Measurements from ENCODE around the gene MED20. TPM values are rescaled to one million over a fixed set of nuclear protein-coding genes. Genes with fewer than 3 reads are reported as not detected.

The MED20 gene
- polyA plus RNA-seq, 2 of the 4 experiments (the other 2 are of a cell fraction), result 18.4 to 29.3 TPM

DNA sequence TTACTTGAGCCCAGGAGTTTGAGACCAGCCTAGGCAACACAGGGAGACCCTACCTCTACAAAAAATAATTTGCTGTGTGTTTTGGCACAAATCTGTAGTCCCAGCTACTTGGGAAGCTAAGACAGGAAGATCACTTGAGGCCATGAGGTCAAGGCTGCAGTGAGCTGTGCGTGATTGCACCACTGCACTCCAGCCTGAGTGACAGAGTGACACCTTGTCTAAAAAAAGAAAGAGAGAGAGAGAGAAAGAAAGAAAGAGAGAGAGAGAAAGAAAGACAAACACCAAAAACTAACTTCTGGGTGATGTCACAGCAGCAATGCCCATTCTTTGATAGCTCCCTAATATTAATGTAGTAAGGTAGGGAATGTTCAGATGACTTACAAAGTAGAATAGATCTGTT lies 46.2 kb downstream of the MED20 start:
- ATAC-seq (no peak), FAIRE-seq (no peak)
- WGBS (ENCODE audit: missing lambda C conversion rate), result 93% methylated on average over 1 of the region's 1 CpG

DNA sequence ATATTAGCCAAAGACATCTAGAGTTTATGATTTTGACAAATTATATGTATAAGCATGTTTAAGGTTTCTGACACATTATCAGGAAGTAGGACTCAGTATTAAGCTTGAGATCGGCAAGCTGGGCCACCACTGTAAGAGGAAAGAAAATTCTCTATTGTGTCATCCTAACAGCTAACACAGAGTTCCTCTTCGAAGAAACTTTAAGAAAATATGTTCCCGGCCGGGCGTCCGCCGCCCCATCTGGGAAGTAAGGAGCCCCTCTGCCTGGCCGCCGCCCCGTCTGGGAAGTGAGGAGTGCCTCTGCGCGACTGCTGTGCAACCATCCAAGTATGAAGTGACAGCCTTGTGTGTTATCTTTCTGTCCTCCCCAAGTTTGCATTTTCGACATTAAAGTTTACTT lies 48.8 kb downstream of the MED20 start:
- CTCF ChIA-PET, result interaction anchor here (1.6 kb wide), 1 partner anchor 85 kb away, joined by 4 read pairs; the partner anchor contains the start of gene TOMM6
- POLR2A ChIA-PET, result no interaction called here
- FAIRE-seq (no peak), ATAC-seq (no peak), DNase-seq (ENCODE audit: low read depth in 1 of 2, low spot score in 1 of 2) (no peak)
- no peak for TF ChIP-seq FOSL2 (IDR thresholded peaks at IDR 0.05)
- no peak for TF ChIP-seq FOSL2 (CRISPR knock-in tag; IDR thresholded peaks at IDR 0.05)
- no peak for TF ChIP-seq ZFP36 (IDR thresholded peaks at IDR 0.05; ENCODE audit: borderline replicate concordance, partially characterized antibody)
- TF ChIP-seq, protein P1, sequence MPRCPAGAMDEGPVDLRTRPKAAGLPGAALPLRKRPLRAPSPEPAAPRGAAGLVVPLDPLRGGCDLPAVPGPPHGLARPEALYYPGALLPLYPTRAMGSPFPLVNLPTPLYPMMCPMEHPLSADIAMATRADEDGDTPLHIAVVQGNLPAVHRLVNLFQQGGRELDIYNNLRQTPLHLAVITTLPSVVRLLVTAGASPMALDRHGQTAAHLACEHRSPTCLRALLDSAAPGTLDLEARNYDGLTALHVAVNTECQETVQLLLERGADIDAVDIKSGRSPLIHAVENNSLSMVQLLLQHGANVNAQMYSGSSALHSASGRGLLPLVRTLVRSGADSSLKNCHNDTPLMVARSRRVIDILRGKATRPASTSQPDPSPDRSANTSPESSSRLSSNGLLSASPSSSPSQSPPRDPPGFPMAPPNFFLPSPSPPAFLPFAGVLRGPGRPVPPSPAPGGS (IDR thresholded peaks at IDR 0.05), result no peak
- TF ChIP-seq RNF2 (IDR thresholded peaks at IDR 0.05; ENCODE audit: borderline replicate concordance, low read depth), result no peak
- TF ChIP-seq, protein P2, sequence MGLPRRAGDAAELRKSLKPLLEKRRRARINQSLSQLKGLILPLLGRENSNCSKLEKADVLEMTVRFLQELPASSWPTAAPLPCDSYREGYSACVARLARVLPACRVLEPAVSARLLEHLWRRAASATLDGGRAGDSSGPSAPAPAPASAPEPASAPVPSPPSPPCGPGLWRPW (IDR thresholded peaks at IDR 0.05), result no peak
- no peak for TF ChIP-seq CEBPB (IDR thresholded peaks at IDR 0.05)
- no peak for TF ChIP-seq HOXB5 (CRISPR knock-in tag; IDR thresholded peaks at IDR 0.05)
- TF ChIP-seq CBX2 (IDR thresholded peaks at IDR 0.05; ENCODE audit: borderline replicate concordance, low read depth), result no peak
- TF ChIP-seq, protein P3, sequence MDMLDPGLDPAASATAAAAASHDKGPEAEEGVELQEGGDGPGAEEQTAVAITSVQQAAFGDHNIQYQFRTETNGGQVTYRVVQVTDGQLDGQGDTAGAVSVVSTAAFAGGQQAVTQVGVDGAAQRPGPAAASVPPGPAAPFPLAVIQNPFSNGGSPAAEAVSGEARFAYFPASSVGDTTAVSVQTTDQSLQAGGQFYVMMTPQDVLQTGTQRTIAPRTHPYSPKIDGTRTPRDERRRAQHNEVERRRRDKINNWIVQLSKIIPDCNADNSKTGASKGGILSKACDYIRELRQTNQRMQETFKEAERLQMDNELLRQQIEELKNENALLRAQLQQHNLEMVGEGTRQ (IDR thresholded peaks at IDR 0.05), result no peak
- TF ChIP-seq, protein P4, sequence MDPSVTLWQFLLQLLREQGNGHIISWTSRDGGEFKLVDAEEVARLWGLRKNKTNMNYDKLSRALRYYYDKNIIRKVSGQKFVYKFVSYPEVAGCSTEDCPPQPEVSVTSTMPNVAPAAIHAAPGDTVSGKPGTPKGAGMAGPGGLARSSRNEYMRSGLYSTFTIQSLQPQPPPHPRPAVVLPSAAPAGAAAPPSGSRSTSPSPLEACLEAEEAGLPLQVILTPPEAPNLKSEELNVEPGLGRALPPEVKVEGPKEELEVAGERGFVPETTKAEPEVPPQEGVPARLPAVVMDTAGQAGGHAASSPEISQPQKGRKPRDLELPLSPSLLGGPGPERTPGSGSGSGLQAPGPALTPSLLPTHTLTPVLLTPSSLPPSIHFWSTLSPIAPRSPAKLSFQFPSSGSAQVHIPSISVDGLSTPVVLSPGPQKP (IDR thresholded peaks at IDR 0.05; ENCODE audit: low read depth, low read length), result no peak
- Histone ChIP-seq H3K4me1 (no peaks in the 10 kb centered on the region), H3K4me2 (no peak overlapping the region), H3K9me3 (no peaks in the 10 kb centered on the region), H3K27ac (no peak overlapping the region), H3K4me3 (no peak overlapping the region)
- 95% methylated on average over 13 of the region's 13 CpGs for WGBS (ENCODE audit: missing lambda C conversion rate)

More for the DNA sequence above, 46.2 kb downstream of the MED20 start:
- Histone ChIP-seq H3K27ac (no peak overlapping the region), H3K4me2 (no peak overlapping the region), H3K9me3 (no peaks in the 10 kb centered on the region), H3K4me3 (no peak overlapping the region), H3K4me1 (peaks cover 14% of the 10 kb centered on the region; the same call in 1 of the 3 replicates)
- ChIA-PET CTCF (no interaction called here), POLR2A (no interaction called here)
- DNase-seq (ENCODE audit: low read depth in 1 of 2, low spot score in 1 of 2), result no peak
- TF ChIP-seq HOXB13 (CRISPR knock-in tag; IDR thresholded peaks at IDR 0.05; ENCODE audit: low read depth) (no peak), HOXA7 (CRISPR knock-in tag; IDR thresholded peaks at IDR 0.05) (no peak), MAFK (IDR thresholded peaks at IDR 0.05; ENCODE audit: partially characterized antibody) (no peak), KDM1A (IDR thresholded peaks at IDR 0.05; ENCODE audit: low read depth) (no peak), CBX2 (IDR thresholded peaks at IDR 0.05; ENCODE audit: borderline replicate concordance, low read depth) (no peak), TFCP2L1 (CRISPR knock-in tag; IDR thresholded peaks at IDR 0.05) (no peak), KDM5A (IDR thresholded peaks at IDR 0.05) (no peak)
- TF ChIP-seq, protein P3 (IDR thresholded peaks at IDR 0.05), result no peak

DNA sequence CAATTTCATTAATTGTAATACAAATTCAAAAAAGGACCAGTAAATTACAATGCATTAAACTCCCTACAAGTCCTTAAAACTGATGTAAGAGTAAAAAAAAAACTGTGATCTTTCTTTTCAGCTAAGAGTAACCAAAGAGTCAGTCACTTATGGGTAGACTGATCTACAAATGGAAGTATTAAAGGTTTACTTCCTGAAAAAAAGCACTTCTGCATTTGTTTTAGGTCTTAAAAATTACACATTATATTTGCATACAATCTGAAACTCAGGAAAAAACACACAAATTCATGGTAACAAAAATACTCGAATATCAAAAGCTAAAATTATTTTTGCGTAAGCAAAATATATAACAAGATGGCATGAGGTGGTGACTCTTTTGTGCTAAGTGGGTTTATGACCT lies 49.2 kb downstream of the MED20 start:
- WGBS (ENCODE audit: missing lambda C conversion rate), result 93% methylated on average over 2 of the region's 2 CpGs
- DNase-seq (ENCODE audit: low read depth in 1 of 2, low spot score in 1 of 2) (no peak), FAIRE-seq (no peak), ATAC-seq (no peak)
- no peak overlapping the region for H3K4me2 ChIP-seq
- H3K27ac ChIP-seq, result no peak overlapping the region
- POLR2A ChIA-PET, result no interaction called here
- TF ChIP-seq RCOR1 (IDR thresholded peaks at IDR 0.05; ENCODE audit: low read depth, low read length), result no peak
- TF ChIP-seq HOXB5 (CRISPR knock-in tag; IDR thresholded peaks at IDR 0.05), result no peak
- no peak for TF ChIP-seq CBX8 (IDR thresholded peaks at IDR 0.05)
- TF ChIP-seq MAFK (IDR thresholded peaks at IDR 0.05; ENCODE audit: partially characterized antibody), result no peak
- no peak for TF ChIP-seq NPAS2 (CRISPR knock-in tag; IDR thresholded peaks at IDR 0.05; ENCODE audit: borderline replicate concordance)
- TF ChIP-seq, protein P5, sequence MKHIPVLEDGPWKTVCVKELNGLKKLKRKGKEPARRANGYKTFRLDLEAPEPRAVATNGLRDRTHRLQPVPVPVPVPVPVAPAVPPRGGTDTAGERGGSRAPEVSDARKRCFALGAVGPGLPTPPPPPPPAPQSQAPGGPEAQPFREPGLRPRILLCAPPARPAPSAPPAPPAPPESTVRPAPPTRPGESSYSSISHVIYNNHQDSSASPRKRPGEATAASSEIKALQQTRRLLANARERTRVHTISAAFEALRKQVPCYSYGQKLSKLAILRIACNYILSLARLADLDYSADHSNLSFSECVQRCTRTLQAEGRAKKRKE (CRISPR knock-in tag; IDR thresholded peaks at IDR 0.05; ENCODE audit: low read depth), result no peak
- no peak for TF ChIP-seq FOSB (CRISPR knock-in tag; IDR thresholded peaks at IDR 0.05)
- no peak for TF ChIP-seq SREBF2 (IDR thresholded peaks at IDR 0.05)
- TF ChIP-seq CBX2 (IDR thresholded peaks at IDR 0.05; ENCODE audit: borderline replicate concordance, low read depth), result no peak
- TF ChIP-seq HOXA7 (CRISPR knock-in tag; IDR thresholded peaks at IDR 0.05), result no peak
- TF ChIP-seq TP53 (CRISPR knock-in tag; IDR thresholded peaks at IDR 0.05), result no peak
- no peak for TF ChIP-seq CHD4 (IDR thresholded peaks at IDR 0.05; ENCODE audit: borderline replicate concordance)
- TF ChIP-seq, protein P6, sequence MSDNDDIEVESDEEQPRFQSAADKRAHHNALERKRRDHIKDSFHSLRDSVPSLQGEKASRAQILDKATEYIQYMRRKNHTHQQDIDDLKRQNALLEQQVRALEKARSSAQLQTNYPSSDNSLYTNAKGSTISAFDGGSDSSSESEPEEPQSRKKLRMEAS (IDR thresholded peaks at IDR 0.05), result no peak
- TF ChIP-seq TFCP2L1 (CRISPR knock-in tag; IDR thresholded peaks at IDR 0.05), result no peak
- TF ChIP-seq RNF2 (IDR thresholded peaks at IDR 0.05; ENCODE audit: borderline replicate concordance, low read depth), result no peak
- TF ChIP-seq, protein P2 (IDR thresholded peaks at IDR 0.05), result no peak
- TF ChIP-seq POLR2A (IDR thresholded peaks at IDR 0.05; ENCODE audit: low read length), result no peak
- H3K4me1 ChIP-seq, result no peaks in the 10 kb centered on the region
- no peak overlapping the region for H3K4me3 ChIP-seq
- no peaks in the 10 kb centered on the region for H3K9me3 ChIP-seq
- CTCF ChIA-PET, result interaction anchor here (1.6 kb wide), 1 partner anchor 84 kb away, joined by 4 read pairs; the partner anchor contains the start of gene TOMM6

Data from A549 (cell line).